CD14-positive monocyte (primary cell): ENCODE data around the gene CABYR. TPM values are rescaled to one million over a fixed set of nuclear protein-coding genes. Genes with fewer than 3 reads are reported as not detected.
A peak's percentile ranks its signal among the peaks of the same experiment; 100 is the strongest.

ENCODE experiments used
- DNase-seq, 3 donors: peaks; one replicate each; pipeline ENCODE4 v3.0.0-alpha.2; 2011 to 2022
- H2AFZ ChIP-seq: 2 replicates; pipeline ENCODE4 v1.6.0; 2012; ENCODE audit warnings: mild to moderate bottlenecking, low read depth, low read length, inconsistent platforms; ENCODE audit not compliant: insufficient read depth, poor library complexity, severe bottlenecking
- H3K27ac ChIP-seq, 2 donors: 1 replicate in 1 of 2; 2 replicates in 1 of 2; pipeline ENCODE4 v1.5.1; 2012 to 2013; ENCODE audit warnings: low read length in 2 of 2, control low read depth in 1 of 2, inconsistent platforms in 1 of 2, low read depth in 1 of 2, mild to moderate bottlenecking in 1 of 2
- H3K27me3 ChIP-seq, 2 donors: one replicate each; pipeline versions ENCODE4 v1.6.0 to v1.6.1; 2011 to 2013; ENCODE audit warnings: low read length in 2 of 2; ENCODE audit not compliant: control insufficient read depth in 2 of 2, insufficient read depth in 2 of 2
- H3K36me3 ChIP-seq, 2 donors: replicated peaks in 1 of 2; 1 replicate in 1 of 2; 2 replicates in 1 of 2; pipeline versions ENCODE4 v1.5.1 to v1.6.1; 2012 to 2013; ENCODE audit warnings: low read length in 2 of 2, control low read depth in 1 of 2, inconsistent platforms in 1 of 2, mild to moderate bottlenecking in 1 of 2; ENCODE audit not compliant: insufficient read depth in 2 of 2, control insufficient read depth in 1 of 2
- H3K4me1 ChIP-seq, 2 donors: 1 replicate in 1 of 2; 2 replicates in 1 of 2; pipeline versions ENCODE4 v1.5.1 to v1.6.1; 2012 to 2013; ENCODE audit warnings: low read length in 2 of 2, control low read depth in 1 of 2, inconsistent platforms in 1 of 2, mild to moderate bottlenecking in 1 of 2, moderate library complexity in 1 of 2; ENCODE audit not compliant: insufficient read depth in 2 of 2, control insufficient read depth in 1 of 2
- H3K4me2 ChIP-seq: replicated peaks from 2 replicates; pipeline ENCODE3; 2012; ENCODE audit warnings: low read length, moderate library complexity, mild to moderate bottlenecking; ENCODE audit not compliant: poor library complexity, severe bottlenecking; ENCODE audit errors: extremely low read depth
- H3K4me3 ChIP-seq, 3 experiments: fragments of 200-600 bp in 1 of 3; sonication (generic) in 1 of 3; replicated peaks in 1 of 3; 1 replicate in 2 of 3; 2 replicates in 1 of 3; pipeline ENCODE4 v1.5.1; 2011 to 2013; ENCODE audit warnings: low read length in 3 of 3, mild to moderate bottlenecking in 3 of 3, control low read depth in 2 of 3, low read depth in 2 of 3, inconsistent platforms in 1 of 3, moderate library complexity in 1 of 3
- H3K79me2 ChIP-seq: 2 replicates; pipeline ENCODE4 v1.6.0; 2012; ENCODE audit warnings: mild to moderate bottlenecking, control low read depth, inconsistent platforms, low read length, moderate library complexity; ENCODE audit not compliant: insufficient read depth
- H3K9ac ChIP-seq: 2 replicates; pipeline ENCODE4 v1.6.0; 2017; ENCODE audit warnings: low read length, mild to moderate bottlenecking; ENCODE audit not compliant: insufficient read depth, poor library complexity, severe bottlenecking
- H3K9me3 ChIP-seq, 2 donors: replicated peaks in 1 of 2; 1 replicate in 1 of 2; 2 replicates in 1 of 2; pipeline versions ENCODE4 v1.5.1 to v1.6.1; 2012 to 2013; ENCODE audit warnings: low read length in 2 of 2, control low read depth in 1 of 2; ENCODE audit not compliant: control insufficient read depth in 1 of 2, insufficient read depth in 1 of 2
- H4K20me1 ChIP-seq: 2 replicates; pipeline ENCODE4 v1.6.0; 2012; ENCODE audit warnings: mild to moderate bottlenecking, low read length, control low read depth, moderate library complexity; ENCODE audit not compliant: insufficient read depth
- H3K27ac Mint-ChIP-seq, 7 donors: one replicate each; pipeline ENCODE4 v1.8.0; 2020; ENCODE audit warnings: mild to moderate bottlenecking in 7 of 7, mixed read lengths in 7 of 7, moderate library complexity in 6 of 7, inconsistent platforms in 2 of 7
- H3K27me3 Mint-ChIP-seq, 3 donors: one replicate each; pipeline ENCODE4 v1.8.0; 2021 to 2022; ENCODE audit warnings: low read depth in 3 of 3, mild to moderate bottlenecking in 3 of 3, mixed read lengths in 3 of 3, moderate library complexity in 3 of 3, inconsistent platforms in 1 of 3
- H3K36me3 Mint-ChIP-seq, 2 donors: one replicate each; pipeline ENCODE4 v1.8.0; 2020; ENCODE audit warnings: mixed read lengths in 2 of 2, inconsistent platforms in 1 of 2, mild to moderate bottlenecking in 1 of 2
- H3K4me1 Mint-ChIP-seq: one replicate; pipeline ENCODE4 v1.8.0; 2020; ENCODE audit warnings: mild to moderate bottlenecking, mixed read lengths
- H3K4me3 Mint-ChIP-seq, 2 donors: one replicate each; pipeline ENCODE4 v1.8.0; 2020; ENCODE audit warnings: mild to moderate bottlenecking in 2 of 2, mixed read lengths in 2 of 2, moderate library complexity in 1 of 2
- H3K9me3 Mint-ChIP-seq, 7 donors: one replicate each; pipeline ENCODE4 v1.8.0; 2020 to 2022; ENCODE audit warnings: mixed read lengths in 7 of 7, mild to moderate bottlenecking in 6 of 7, moderate library complexity in 6 of 7, inconsistent platforms in 2 of 7
- WGBS: methylation state at CpG from one replicate; pipeline ENCODE4 v1.1.5; 2013; ENCODE audit warnings: missing lambda C conversion rate; ENCODE audit not compliant: insufficient coverage; 5-methylcytosine and 5-hydroxymethylcytosine counted together
- intact Hi-C, 2 donors: fragments of 100-400 bp; cut with micrococcal nuclease; formaldehyde crosslinking; loops; one replicate each; pipeline versions ENCODE4 v1.15.0 to v1.15.1; 2023
- polyA plus RNA-seq, 3 donors: library from polyadenylated mRNA; depleted of rRNA in 1 of 3; unstranded in 2 of 3; stranded (reverse) in 1 of 3; fragments of 300-500 nt in 2 of 3; fragments of >200 nt in 1 of 3; fragmentation: Illumina TruSeq in 2 of 3; gene quantifications; 1 replicate in 2 of 3; 2 replicates in 1 of 3; pipeline ENCODE4 v1.2.3, GENCODE V29; 2012 to 2021
- TF ChIP-seq, protein P1 (sequence below): fragments of 200-600 bp; IDR thresholded peaks from one replicate; pipeline ENCODE4 v1.8.0; 2022; ENCODE audit warnings: antibody characterized with exemption, mild to moderate bottlenecking

Gene CABYR
- polyA plus RNA-seq, 3 donors = 0.07 TPM; not detected in 2

GRCh38 chr18:24127735-24128134, 11.1 kb upstream of the CABYR start:
- Histone ChIP-seq H3K4me2 (no peak overlapping the region), H3K79me2 (no peaks in the 10 kb centered on the region), H3K27ac (no peak overlapping the region), H3K4me3 (no peak overlapping the region), H3K9ac (no peak overlapping the region), H3K27me3 (no peaks in the 10 kb centered on the region), H3K4me1 (no peaks in the 10 kb centered on the region), H3K9me3 (no peaks in the 10 kb centered on the region), H3K36me3 (peaks cover 90 to 99% of the 10 kb centered on the region in 2 donors), H2AFZ (no peak overlapping the region), H4K20me1 (no peaks in the 10 kb centered on the region)
- peak overlapping the region in 1 of 7 donors; percentile 1 for H3K27ac Mint-ChIP-seq
- DNase-seq = no peak
- no peak overlapping the region for H3K4me3 Mint-ChIP-seq
- TF ChIP-seq, protein P1, sequence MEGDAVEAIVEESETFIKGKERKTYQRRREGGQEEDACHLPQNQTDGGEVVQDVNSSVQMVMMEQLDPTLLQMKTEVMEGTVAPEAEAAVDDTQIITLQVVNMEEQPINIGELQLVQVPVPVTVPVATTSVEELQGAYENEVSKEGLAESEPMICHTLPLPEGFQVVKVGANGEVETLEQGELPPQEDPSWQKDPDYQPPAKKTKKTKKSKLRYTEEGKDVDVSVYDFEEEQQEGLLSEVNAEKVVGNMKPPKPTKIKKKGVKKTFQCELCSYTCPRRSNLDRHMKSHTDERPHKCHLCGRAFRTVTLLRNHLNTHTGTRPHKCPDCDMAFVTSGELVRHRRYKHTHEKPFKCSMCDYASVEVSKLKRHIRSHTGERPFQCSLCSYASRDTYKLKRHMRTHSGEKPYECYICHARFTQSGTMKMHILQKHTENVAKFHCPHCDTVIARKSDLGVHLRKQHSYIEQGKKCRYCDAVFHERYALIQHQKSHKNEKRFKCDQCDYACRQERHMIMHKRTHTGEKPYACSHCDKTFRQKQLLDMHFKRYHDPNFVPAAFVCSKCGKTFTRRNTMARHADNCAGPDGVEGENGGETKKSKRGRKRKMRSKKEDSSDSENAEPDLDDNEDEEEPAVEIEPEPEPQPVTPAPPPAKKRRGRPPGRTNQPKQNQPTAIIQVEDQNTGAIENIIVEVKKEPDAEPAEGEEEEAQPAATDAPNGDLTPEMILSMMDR = no peak
- no peaks in the 10 kb centered on the region for H3K9me3 Mint-ChIP-seq
- 83% methylated on average over 1 of the region's 3 CpGs for WGBS
- no peaks in the 10 kb centered on the region for H3K27me3 Mint-ChIP-seq
- no peaks in the 10 kb centered on the region for H3K4me1 Mint-ChIP-seq
- H3K36me3 Mint-ChIP-seq = peaks cover 67 to 85% of the 10 kb centered on the region in 2 donors
- intact Hi-C loops = no loop called here

GRCh38 chr18:24128700-24129099, 10.2 kb upstream of the CABYR start:
- Histone ChIP-seq H3K27ac (no peak overlapping the region), H3K4me3 (no peak overlapping the region), H3K36me3 (peaks cover 90 to 99% of the 10 kb centered on the region in 2 donors), H3K27me3 (no peaks in the 10 kb centered on the region), H3K4me2 (no peak overlapping the region), H3K9ac (no peak overlapping the region), H3K79me2 (no peaks in the 10 kb centered on the region), H2AFZ (no peak overlapping the region), H4K20me1 (no peaks in the 10 kb centered on the region), H3K9me3 (no peaks in the 10 kb centered on the region), H3K4me1 (no peaks in the 10 kb centered on the region)
- DNase-seq = no peak
- Mint-ChIP-seq H3K9me3 (no peaks in the 10 kb centered on the region), H3K27ac (no peak overlapping the region), H3K4me1 (no peaks in the 10 kb centered on the region), H3K4me3 (no peak overlapping the region), H3K36me3 (peaks cover 71 to 86% of the 10 kb centered on the region in 2 donors), H3K27me3 (no peaks in the 10 kb centered on the region)
- intact Hi-C loops = no loop called here
- WGBS = no CpG with 5 or more reads among the region's 4 CpGs
- TF ChIP-seq, protein P1 = no peak
